Colon (tissue), 2 donors: ENCODE results near the gene FNDC8.
"Not testable (repeated sequence)": the region's sequence is repeated elsewhere in the genome, so short reads cannot be mapped to it uniquely, and the experiment has no call there.

Experiments used
- FAIRE-seq: peaks from 2 replicates; lab custom pipeline; 2012; peaks lifted over from hg19 to GRCh38; lab: Jason Lieb, UNC
- donor health status: control.
- donor health status: control.

The FNDC8 gene

DNA sequence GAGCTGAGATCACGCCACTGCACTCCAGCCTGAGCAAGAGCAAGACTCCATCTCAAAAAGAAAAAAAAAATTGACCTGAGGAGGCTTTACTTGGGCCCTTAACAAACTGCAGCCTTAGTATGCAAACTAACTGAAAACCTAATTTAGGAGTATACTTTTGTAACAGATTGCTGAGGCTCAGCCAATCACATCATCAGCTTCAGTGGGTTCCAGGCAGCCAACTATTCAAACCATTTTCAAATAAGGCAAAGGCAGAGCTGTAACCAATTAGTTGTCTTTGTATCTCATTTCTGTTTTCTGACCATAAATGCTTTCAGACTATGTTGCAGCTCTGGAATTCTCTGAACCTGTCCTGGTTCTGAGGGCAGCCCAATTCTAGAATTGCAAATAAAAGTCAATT lies 25.7 kb upstream of the FNDC8 start:
- no peak for FAIRE-seq

DNA sequence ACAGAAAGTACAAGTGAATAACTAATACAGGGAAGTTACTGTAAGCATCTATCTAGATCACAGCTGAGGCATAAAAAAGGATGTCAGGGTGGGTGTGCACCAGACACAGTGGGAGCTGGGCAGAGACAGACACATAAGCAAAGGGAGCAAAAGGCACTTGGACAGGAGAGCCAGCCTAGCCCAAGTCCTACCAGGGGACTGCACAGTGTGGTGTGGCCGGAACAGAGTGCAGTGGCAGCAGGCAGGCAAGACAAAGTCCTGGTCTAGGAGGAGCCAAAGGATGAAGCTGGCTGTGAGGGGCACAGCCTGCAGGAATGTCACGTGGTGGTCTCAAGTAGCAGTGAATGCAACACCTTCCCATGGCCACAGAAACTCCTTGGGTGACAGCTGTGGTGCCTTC lies 23.6 kb upstream of the FNDC8 start:
- FAIRE-seq, result no peak

DNA sequence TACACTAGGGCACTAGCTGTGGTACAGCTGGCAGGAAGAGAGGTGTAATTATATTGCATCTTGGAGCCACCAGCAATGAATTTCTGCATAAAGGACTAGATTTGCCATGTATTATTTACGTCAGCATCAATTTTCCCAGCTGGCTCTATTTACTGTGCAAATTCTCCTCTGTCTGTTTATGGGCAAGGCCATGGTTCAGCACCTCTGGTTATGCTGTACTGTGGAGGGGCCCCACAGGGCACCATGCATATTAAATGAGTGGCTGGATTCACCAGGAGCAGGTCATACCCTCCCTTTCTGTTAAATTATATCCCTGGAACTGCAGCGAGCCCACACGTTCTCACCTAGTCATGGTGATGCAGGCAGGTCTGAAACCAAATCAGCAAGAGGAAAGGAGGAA lies 21.5 kb upstream of the FNDC8 start:
- no peak for FAIRE-seq

DNA sequence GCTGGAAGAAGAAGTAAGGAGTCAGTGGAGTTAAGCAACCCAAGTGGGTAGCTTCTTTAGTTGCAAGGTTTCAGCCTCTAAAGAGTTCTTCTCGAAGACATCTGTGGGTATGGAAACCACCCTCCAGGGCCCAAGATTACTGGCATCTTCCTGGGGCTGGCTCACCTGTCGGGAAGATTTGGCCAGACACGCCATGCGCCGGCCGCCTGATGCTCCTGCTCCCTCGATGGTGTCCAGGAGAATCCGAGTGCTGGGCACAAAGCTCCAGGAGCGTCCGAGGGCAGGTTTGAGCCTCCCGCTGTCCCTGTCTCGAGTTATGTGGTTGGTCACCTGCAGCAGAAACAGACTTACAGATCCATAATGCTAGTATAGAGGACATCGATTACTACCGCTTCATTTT lies 20.4 kb upstream of the FNDC8 start:
- no peak for FAIRE-seq

DNA sequence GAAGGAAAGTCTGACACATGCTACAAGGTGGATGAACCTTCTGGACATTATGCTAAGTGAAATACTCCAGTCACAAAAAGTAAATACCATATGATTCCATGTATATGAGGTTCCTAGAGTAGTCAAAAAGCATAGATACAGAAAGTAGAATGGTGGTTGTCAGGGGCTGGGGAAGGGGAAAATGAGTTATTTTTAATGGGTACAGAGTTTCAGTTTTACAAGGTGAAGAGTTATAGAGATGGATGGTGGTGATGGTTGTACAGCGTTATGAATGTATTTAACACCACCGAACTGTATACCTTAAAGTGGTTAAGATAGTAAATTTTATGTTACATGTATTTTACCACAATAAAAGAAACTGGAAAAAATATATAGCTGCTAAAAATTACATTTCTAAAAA lies 19.7 kb upstream of the FNDC8 start:
- FAIRE-seq, result no peak

DNA sequence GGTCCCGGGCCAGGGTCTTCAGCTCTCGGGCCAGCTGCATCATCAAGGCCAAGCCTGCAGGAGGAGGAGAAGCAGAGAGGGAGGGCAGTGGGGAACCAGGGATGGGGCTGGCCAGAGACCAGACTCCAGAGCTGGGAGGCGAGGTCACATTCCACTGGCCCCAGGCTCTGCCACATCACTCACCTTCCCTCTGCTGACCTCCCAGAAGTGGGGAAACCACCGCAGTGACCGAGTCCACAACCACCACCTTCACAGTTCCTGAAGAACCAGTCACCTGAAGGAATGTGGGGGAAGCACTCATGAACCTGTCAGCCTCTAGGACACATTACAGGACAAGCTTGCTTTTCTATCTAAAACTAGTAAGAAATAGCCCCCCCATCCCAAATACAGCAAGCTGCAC lies 18.1 kb upstream of the FNDC8 start:
- FAIRE-seq, result no peak

DNA sequence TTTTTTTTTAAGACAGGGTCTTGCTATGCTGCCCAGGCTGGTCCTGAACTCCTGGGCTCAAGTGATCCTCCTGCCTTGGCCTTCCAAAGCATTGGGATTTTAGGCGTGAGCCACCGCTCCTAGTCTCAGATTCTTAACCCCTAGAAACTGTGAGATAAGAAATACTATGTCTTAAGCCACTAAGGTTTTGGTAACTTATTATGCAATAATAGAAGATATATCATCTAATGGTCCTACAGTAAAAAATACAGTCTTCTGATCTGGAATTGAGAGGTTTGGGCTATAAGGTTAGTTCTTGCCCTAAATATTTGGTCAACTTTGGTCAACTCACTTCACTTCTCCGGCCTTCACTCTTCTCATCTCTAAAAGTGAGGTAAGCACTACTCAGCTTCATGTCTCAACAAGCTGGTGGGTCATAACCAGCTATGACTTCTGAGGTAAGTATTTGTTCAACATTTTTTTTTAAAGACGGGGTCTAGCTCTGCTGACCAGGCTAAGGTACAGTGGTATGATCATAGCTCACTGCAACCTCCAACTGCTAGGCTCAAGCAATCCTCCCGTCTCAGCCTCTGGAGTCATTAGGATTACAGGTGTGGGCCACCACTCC lies 16.5 kb upstream of the FNDC8 start:
- FAIRE-seq, result no peak

DNA sequence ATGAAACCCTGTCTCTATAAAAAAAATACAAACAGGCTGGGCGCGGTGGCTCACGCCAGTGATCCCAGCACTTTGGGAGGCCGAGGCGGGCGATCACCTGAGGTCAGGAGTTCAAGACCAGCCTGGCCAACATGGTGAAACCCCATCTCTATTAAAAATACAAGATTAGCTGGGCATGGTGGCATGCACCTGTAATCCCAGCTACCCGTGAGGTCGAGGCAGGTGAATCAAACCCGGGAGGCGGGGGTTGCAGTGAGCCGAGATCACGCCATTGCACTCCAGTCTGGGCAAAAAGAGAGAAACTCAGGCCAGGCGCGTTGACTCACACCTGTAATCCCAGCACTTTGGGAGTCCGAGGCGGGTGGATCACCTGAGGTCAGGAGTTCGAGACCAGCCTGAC lies 10.6 kb upstream of the FNDC8 start:
- not testable (repeated sequence) for FAIRE-seq

DNA sequence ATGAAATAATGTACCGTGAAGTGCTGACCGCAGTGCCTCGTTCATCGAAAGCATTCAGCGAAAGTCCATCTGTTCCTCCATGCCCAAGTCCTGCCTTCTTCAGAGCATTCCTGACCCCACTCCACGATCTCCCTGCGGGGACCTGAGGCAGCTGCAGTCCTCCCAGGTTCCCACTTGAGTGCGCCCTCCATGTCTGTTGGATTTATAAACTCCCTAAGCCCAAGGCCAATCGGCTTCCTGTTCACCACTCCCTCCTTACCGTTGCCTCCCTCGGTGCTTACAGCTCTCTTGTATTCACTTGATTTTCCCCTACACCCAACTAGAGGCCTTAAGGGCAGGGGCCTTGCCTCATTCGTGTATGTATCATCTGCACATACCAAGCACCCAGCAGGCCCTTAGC lies 4.6 kb upstream of the FNDC8 start:
- no peak for FAIRE-seq

DNA sequence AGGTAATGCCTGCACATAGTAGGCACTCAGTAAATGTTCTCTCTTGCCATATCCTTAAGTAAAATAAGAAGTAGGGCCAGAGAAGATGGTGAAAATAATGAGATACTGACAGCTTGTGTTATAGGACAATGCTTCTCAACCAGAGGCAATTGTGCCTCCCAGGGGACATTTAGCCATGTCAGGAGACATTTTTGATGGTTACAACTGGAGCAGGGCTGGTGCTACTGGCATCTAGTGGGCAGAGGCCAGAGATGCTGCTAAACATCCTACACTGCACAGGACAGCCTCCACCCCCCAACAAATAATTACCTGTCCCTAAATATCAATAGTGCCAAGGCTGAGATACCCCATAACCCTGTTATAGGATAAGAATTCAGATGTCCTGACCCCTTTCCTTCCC lies 3.4 kb upstream of the FNDC8 start:
- FAIRE-seq, result no peak

DNA sequence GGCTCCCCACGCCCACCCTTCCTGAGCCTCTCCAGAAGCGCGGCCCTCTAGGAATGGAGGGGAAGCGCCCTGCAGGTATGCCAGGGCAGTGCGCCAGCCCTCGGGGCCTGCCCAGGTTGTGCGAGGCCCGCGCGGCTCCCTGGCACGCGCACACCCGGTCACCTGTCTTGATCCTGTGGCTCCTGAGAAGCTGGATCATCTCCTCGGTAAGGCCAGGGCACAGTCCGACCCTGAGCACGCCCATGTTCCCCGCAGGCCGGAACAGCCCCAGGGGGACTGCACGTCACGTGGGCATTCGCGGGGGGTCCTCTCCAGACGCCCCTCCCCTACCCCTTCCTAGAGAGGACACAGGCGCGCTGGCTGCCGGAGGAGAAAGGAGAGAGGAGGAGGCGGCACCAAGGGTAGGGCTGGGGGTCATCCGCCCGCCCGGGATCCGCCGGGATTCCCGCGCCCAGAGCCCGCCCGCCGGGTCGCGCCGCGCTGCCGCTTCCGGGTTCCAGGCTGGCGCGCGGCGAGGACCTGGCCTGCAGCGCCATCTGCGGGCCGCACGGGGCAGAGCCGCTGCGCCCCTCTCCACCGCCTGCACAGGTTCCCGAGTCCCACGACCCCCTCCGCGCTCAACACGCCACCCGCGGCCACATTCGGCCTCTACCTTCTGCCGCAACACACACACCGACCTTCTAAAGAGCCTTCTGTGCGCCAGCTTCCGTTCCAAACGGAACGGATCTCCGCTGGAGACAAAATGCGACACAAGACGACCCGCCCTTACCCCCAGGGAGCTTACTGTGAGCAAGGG lies 1.8 kb upstream of the FNDC8 start, which contains the start of gene RAD51D:
TSS of gene RAD51D (minus strand) at position 491 of the 796 bp plus-strand sequence. CDS start at position 244, 247 bp downstream.
- FAIRE-seq, result no peak

DNA sequence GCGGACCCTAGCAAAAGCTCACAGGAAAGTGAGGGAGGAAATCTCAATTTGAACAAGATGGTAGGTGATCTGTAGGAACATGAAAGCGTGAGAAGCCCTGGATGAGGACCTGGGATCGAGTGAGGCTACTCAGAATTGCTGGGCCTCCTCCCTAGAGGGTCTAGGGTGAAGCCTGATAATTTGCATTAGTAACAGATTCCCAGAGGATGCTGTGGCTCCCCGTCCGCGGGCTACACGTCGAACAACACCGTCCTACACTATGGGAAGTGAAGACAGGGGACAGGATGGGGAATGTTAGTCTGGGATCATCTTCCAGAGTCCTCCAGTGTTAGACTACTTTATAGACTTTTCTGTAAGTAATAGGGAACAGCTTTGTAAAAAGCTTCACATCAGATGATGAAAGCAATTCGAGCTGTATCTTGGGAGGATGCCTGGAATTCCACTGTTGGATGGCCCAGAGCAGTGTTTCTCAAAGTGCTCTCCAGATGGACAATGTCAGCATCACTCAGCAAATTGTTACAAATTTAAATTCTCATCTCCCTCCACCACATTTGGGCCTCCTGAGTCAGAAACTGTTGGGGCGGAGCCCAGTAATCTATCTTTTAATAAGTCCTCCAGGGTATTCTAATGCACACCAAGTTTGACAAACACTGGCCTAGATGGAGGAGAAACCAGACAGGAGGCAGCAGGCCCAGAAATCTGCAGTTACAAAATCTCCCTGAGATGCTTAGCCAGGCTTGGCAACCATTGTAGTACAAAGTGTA lies 6.5 kb downstream of the FNDC8 start:
- no peak for FAIRE-seq

DNA sequence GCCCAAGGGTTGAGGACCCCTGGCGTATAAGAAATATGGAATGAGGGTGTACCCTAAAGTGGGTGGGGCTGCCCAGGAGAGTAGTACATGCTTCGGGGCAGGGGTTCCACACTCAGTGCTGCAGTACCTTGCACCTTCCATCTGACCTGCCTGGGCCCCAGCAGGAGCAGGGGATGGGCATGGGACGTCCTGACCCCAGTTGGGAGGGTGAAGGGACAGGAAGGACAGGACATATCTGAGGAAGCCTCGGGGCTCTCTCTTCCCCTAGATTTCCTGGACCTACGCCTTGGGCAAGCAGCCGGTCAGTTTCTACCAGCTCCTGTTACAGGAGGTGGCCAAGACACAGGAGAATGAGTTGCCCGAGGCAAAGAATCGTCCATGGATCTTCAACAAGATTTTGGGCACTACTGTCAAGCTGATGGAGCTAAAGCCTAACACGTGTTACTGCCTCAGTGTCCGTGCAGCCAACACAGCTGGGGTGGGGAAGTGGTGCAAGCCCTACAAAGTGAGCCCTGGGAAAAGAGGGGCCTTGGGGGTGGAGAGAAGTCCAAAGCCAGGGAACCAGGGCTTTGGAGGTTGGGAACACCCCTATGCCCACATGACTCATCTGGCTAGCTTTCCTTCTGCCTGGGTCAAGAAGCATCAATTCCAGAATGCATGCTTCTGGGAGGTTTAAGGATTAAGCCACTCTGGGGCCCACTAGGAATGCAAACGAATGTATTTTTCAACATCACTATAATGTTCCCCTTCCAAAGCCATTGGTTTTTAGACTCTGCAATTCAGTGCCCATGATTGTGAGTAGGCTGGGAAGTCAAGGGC lies 7.9 kb downstream of the FNDC8 start:
- no peak for FAIRE-seq

DNA sequence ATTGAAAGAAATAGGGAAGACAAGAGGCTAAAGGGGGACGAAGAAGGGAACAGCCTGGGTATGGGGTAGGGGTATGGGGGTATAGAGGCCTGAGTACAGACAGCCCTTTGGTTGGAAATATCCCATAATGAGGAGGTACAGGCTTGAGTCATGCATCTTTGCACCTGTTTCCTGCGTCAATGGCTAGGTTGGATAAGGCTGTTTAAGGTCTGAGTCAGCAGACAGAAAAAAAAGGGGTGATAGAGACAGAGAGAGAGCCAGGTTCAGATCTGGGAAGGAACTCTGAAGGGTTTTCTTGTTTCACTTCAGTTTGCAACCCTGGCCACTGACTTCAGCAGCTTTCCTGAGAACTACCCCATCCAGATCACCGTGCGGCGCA lies 8.5 kb downstream of the FNDC8 start:
- no peak for FAIRE-seq

DNA sequence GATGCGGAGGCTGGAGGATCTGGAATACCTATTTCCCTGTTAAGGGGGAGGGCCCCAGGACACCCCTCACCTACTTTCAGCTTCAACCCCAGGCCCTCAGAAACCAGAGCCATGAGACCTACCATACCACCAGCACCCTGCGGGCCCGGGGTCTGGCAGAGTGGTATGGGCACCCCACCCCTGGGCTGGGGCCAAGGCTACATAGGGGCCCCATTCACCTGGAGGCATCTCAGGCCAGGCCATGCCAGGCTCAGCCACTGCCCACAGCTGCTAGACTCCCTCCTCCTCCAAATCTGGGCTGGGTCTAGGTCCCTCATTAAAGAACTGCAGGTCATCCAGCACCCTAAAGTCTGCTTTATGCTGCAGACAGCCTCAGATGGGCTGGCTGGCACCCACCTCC lies 9.0 kb downstream of the FNDC8 start:
- no peak for FAIRE-seq

DNA sequence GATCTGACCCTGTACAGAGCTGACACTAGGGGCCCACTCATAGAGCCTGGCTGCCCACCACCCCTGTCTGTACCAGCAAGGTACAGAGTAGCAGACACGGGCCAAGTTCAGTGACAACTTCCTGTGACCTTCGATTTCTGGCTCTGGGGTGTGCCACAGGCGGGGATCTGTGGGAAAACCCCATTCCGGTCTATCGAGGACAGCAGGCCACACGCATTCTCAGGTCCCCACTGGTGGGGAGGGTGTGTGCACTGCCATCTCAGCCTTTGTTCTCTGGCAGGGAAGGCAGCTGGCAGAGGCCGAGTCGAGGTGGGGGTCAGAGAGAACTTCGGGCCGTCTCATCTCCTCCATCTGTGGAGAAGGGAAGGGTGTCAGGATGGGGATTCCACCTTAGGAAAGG lies 10.7 kb downstream of the FNDC8 start:
- no peak for FAIRE-seq

DNA sequence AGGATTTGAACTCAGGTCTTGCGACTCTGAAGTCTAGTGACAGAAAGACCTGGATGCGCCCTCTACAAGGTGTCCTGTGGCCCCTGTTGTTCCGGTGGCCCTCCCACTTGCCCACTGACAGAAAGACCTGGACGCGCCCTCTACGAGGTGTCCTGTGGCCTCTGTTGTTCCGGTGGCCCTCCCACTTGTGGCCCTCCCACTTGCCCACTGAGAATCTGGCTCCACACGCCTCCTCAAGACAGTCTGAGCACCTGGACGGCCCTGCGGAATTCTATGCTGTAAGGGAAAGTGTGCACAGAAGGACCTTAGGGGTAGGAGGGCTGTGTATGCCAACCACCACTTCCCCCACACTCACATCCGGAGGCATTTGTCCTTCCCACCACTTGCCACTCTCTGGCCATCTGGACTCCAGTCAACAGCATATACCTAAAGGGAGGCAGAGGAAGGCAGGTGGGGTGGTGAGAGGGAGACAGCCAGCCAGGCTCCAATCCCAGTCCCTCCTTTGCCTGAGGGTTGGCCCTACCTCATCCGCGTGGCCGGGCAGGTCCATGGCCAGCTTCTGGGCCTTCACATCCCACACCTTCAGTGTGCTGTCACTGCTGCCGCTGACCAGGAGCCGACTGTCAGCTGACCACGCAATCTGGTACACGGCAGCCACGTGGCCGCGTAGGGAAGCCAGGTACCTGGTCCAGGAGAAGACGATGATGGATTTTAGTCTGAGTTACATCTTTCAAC lies 11.6 kb downstream of the FNDC8 start:
- no peak for FAIRE-seq

DNA sequence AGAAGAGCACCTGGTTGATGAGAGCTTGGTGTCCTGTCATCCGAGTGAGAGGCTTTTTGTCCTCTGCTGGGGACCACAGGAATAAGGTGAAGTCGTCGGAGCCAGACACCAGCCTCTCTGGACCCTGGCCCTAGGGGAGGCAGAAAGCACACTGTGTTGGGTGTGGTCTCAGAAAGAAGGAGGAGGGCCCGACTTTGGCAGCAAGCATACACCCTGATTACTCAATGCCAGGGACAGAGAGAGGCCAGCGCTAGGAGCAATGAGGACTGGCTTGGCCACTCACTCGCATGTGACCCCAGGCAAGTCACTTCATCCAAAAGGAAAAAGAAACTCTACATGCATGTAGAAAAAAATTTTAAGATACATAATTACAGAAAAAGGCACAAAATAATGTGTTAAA lies 13.9 kb downstream of the FNDC8 start:
- FAIRE-seq, result no peak

DNA sequence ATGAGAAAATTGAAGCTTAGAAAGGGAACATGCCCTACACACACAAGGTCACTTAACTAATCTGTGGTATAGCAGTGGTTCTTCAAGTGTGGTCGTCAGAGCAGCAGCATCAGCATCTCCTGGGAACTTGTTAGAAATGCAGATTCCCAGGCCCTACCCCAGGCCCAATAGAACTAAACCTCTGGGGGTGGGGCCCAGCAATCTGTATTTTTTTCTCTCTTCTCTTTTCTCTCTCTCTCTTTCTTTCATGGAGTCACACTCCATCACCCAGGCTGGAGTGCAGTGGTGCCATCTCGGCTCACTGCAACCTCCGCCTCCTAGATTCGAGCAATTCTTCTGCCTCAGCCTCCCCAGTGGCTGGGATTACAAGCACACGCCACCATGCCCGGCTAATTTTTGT lies 16.8 kb downstream of the FNDC8 start:
- FAIRE-seq, result no peak

DNA sequence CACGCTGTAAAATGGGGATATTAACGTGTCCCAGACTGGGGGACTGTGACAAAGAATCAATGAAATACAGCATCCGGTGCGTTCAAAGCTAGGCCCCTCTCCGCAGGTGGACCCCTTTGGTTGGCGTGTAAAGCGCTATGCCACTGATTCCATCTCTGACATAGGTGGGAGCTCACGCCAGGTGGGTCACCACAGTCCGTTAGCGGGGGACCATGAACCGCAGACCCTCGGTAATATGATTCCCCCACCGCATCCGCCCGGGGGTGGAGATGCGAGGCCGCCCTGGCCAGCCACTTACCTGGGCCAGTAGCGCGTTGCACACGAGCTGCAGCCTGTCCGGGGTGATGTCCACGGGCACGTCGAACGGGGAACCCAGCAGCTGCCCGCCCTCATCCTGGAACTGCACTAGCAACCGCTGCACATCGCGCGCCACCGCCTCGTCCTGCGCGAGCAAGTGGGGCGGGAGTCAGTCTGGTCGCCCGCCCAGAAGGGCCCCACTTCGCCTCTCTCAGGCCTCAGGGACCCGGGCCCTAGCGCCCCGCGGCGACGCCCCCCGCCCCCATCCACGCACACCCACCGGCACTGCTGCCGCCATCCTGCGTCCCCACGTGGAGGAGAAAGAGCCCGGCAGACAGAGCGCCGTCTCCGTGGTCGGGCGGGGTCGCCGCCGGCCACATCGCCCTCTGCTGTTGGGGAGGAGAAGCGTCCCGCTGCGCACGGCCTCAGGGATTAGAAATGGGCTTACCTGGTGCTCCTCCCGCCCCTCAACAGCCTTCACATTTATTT lies 20.5 kb downstream of the FNDC8 start, which contains the start of gene NLE1:
TSS of gene NLE1 (minus strand) at position 623 of the 786 bp plus-strand sequence. CDS start at position 595, 28 bp downstream.
- no peak for FAIRE-seq

DNA sequence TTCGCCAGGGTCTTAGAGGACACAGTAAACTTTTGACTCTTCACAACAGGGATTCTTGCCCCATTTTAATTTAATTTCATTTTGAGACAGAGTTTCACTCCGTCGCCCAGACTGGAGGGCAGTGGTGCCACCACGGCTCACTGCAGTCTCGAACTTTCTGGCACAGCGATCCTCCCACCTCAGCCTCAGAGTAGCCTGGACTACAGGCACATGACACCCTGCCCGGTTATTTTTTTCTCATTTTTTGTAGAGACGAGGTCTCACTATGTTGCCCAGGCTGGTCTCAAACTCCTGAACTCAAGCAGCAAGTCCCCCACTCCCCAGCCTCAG lies 21.0 kb downstream of the FNDC8 start:
- FAIRE-seq, result no peak
